Fibroblast of skin of abdomen (primary cell): Measurements from ENCODE around the gene SLC27A5.
A peak's percentile ranks its signal among the peaks of the same experiment; 100 is the strongest.
"Not testable (repeated sequence)": the region's sequence is repeated elsewhere in the genome, so short reads cannot be mapped to it uniquely, and the experiment has no call there.

ENCODE experiments used
- DNase-seq: peaks from one replicate; pipeline ENCODE4 v3.0.0-alpha.2; 2013

The SLC27A5 gene

DNA sequence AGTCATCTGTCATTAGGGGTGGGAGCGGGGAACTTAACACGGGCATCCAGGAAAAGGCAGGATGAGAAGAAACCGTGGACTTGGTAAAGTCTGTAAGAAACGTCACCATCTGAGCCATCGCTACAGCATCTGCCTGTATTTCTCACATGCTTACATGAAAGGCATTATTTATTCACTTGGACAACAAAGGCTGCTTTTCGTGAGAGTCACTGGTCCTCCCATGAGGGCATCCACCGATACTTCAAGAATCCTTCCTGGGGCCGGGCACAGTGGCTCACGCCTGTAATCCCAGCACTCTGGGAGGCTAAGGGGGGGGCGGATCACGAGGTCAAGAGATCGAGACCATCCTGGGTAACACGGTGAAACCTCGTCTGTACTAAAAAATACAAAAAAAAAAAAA is 19.5 kb downstream of the SLC27A5 start:
- no peak for DNase-seq

DNA sequence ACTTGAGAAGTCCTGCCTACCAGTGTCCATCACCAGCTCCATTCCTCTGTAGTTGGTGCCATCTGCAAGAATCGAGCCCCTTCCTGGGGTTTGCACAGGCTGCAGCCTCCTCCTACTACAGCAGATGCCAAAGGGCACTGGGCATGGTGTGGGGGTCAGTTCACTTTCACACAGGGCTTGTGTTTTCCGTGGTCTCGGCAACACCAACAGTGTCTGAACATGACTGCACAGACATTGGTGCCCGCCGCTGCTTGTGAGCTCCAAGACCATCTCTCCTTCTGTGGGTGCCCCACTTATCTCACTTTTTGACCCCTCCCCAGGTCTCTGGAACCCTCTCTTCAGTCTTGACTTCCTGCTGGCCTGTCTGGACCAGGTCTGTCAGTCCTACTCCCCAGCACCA is 20.4 kb downstream of the SLC27A5 start:
- DNase-seq = no peak

GRCh38 chr19:58484349-58484748 is 27.4 kb downstream of the SLC27A5 start:
- DNase-seq = not testable (repeated sequence)

DNA sequence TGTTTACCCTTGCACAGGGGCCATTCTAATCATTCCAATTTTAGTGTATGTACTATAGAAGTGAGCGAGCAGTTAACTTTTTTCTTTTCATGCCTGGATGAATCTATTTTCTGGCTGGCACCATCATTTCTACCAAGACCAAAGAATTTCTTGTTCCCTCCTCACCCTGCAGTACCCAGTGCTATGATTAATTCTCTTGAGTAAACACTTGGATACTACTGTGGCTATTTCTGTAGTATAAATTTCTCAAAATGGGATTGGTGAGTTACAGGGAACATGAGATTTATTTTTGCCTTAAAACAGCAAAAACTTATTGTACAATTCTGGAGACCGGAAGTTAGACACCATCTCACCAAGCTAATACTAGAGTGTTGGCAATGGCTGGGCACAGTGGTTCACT is 28.0 kb downstream of the SLC27A5 start:
- no peak for DNase-seq

DNA sequence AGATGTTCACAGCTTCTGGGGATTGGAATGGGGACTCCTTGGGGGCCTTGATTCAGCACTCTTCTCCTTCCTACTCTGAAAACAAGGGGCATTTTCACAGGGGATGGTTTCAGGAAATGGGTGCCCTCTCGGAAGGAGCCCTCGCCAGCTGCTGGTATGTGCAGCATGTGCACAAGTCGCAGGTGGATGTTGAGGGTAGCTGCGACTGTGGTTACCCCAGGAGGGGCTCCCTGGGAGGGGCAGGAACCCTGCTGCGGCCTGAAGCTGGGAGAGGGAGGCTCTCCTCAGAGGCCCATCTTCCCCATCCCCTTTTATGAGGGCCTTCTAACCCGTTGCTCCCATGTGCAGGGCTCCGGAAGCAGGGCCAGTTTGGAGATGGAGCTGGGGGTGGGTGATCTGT is 29.4 kb downstream of the SLC27A5 start:
- no peak for DNase-seq

DNA sequence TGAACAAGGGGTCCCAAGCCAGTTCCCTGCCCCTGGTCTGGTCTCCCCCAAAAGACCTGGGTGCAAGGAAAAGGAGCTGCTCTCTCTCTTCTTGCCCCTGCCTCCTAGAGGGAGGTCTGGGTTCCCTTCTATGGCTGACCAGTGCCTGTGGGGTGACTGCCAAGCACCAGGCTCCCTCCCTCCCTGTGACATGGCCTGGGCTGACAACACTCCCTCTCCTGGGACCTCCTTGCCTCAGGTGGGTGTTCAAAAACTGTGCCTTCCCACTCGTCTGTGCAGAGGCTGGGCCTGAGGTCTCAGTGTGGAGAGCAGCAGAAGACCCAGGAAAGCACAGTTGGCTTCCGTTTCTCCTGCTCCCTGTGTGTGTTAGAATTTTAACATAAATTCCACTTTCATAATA is 31.0 kb downstream of the SLC27A5 start:
- no peak for DNase-seq

DNA sequence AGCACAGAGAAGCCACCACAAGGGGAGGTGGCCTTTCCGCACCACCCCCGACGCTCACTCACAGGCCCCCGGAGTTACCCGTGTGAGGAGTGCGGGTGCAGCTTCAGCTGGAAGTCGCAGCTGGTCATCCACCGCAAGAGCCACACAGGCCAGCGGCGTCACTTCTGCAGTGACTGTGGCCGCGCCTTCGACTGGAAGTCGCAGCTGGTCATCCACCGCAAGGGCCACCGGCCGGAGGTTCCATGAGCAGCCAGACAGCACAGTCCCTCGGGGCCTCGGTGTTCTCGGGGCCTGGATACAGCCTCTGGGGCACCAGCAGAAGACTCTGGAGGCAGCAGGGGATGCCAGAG is 31.3 kb downstream of the SLC27A5 start:
- DNase-seq = no peak

DNA sequence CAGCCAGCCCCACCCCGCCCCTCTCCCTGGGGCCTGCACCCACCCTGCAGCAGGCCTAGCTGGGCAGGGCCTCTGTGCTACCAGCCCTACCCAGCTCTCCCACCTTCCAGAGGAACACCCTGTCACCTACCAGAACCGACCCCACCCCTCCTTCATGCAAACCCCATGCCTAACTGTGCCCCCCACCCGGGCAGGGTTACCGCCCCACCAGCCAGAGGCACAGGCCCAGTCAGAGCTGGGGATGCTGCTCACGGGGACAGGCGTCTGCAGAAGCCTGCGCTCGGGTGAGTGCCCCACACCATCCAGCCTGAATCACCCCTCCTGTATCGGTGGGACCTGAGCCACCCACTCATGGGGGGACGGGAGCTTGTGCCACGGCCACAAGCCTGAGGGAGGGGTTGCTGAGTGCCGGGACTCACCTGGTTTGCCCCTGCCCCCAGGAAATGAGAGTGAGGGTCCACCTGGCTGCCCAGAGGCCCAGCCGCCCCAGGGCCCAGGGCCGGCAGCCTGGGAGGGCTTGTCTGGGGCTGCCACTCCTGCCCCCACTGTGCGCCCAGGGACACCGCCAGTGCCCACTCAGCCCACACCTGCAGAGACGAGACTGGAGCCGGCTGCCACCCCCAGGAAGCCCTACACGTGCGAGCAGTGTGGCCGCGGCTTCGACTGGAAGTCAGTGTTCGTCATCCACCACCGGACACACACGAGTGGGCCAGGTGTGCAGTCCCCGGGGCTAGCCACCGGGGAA is 31.9 kb downstream of the SLC27A5 start:
- DNase-seq = no peak

DNA sequence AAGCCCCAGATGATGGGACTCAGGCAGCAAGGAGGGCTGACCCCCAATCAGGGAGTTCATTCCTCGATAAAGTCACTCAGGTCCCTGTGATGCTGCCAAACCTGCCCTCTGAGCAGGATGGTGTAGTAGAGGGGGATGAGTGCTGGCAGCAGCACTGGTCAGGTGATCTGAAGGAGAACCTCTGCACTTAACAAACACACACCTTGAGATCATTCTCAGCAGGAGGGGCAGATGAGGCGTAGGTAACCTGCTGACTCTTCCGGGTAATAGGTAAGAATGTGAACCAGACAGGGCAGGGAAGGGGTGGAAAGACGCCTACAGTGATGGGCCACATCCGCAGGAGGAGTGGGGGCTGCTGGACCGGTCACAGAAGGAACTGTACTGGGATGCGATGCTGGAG is 32.5 kb downstream of the SLC27A5 start:
- no peak for DNase-seq

GRCh38 chr19:58477871-58478270 is 33.9 kb downstream of the SLC27A5 start:
- no peak for DNase-seq

- DNase-seq = no peak
Measured at GRCh38 chr19:58477130-58477529, 34.7 kb downstream of the SLC27A5 start.

GRCh38 chr19:58476498-58477015 is 35.2 kb downstream of the SLC27A5 start:
- no peak for DNase-seq

DNA sequence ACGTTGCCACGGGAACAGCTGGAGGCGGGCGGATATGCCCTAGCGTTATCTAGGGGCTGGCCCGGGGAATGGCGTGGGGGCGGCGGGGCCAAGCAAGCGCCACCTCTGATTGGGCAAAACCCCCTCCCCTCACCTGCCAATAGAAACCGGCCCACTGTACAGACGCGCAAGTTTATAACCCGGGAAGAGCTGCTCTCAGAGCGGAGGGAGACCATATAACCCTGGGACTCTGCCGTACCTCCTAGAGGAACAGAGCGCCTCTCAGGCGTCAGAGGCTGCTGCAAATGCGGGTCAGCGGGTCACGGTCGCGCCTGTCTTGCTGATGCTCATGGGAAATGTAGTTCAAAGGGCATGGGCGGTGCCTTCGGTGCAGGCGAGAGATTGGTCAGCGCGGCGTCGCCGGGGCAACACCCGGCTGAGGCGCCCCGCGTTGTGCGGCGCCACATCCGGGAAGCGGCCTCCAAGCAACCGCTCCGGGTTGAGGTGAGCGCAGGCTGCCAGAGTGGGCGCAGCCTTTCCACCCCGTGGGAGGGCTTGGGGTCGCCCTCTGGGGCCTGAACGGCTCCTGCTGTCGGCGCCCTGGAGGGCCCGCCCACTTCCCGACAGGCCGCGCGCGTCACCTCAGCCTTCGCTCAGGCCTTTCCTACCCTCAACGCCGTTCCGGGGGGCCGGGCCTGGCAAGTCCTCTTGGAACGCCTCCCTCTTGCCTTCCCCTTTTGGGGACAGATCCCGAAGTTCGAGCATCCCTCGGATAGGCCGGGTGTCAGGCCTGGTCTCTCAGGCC is 35.9 kb downstream of the SLC27A5 start, which contains the start of gene ZNF446:
Gene ZNF446 (plus strand): TSS at position 639 of the 784 bp plus-strand sequence. CDS start 867 bp downstream, outside the sequence.
- peak; percentile 96 for DNase-seq

- no peak for DNase-seq
Measured at GRCh38 chr19:58474997-58475713, 36.6 kb downstream of the SLC27A5 start.

GRCh38 chr19:58474291-58474996 is 37.3 kb downstream of the SLC27A5 start:
- DNase-seq = peak; percentile 68

DNA sequence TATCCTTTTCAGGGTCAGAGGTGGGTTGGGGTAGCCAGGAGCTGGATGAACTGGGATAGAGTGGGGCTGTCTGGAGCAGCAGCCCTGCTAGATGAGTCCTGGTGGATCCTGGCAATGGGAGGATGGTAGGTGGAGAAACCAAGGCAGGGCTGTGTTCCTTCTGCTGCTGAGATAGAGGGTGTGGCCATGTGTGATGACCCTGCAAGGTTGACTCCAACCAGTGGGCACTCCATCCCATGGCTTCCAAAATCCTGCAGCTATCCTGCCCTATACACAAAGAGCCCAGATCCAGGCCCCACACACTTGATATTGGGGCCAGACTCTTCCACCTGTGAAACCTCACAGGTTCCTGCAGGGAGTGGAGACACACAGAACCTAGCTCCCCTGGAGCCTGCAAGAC is 38.0 kb downstream of the SLC27A5 start:
- no peak for DNase-seq

GRCh38 chr19:58471736-58472135 is 40.1 kb downstream of the SLC27A5 start:
- DNase-seq = no peak

DNA sequence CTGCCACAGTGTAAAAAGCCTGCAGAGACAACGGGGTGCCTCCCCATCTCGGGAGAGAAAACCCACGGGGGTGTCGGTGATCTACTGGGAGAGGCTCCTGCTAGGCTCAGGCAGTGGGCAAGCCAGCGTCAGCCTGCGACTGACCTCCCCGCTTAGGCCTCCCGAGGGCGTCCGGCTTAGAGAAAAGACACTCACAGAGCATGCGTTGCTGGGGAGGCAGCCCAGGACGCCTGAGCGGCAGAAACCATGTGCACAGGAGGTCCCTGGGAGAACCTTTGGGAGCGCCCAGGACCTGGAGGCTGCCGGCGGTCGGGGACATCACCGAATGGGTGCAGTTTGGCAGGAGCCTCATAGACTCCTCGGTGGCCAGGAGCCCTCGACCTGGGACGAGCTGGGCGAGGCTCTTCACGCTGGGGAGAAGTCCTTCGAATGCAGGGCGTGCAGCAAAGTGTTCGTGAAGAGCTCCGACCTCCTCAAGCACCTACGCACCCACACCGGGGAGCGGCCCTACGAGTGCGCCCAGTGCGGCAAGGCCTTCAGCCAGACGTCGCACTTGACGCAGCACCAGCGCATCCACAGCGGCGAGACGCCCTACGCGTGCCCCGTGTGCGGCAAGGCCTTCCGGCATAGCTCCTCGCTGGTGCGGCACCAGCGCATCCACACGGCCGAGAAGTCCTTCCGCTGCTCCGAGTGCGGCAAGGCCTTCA is 40.8 kb downstream of the SLC27A5 start:
- not testable (repeated sequence) for DNase-seq

DNA sequence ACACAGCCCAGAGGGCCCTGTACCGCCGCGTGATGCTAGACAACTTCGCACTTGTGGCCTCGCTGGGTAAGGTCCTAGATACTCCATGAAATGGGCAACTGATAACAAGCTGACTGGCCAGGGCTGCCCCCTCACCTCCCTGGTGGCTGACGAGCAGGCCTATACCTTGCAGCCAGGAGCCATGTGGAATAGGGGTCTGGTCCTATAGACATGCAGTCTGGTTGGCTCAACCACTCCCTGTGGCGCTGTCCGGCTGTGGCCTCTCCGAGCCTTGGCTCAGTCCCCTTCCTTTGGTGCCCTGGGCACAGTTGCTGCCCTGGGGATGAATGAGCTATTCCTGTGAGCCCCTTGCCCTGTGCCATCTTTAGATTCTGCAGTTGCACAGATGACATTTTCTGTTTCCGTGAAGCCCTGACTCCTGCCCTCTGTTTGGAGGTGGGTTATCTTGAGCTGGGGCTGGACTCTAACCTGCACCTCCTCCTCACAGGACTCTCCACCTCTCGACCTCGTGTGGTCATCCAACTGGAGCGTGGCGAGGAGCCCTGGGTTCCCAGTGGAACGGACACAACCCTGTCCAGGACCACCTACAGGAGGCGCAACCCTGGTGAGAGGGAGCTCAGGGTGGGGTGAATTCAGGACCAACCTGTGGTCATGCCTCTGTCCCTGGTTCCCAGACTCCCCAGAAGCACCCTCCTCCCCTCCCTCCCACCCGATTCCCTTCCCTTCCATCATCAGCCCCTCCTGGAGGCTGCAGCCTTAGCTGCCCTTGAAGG is 42.4 kb downstream of the SLC27A5 start:
- DNase-seq = no peak

DNA sequence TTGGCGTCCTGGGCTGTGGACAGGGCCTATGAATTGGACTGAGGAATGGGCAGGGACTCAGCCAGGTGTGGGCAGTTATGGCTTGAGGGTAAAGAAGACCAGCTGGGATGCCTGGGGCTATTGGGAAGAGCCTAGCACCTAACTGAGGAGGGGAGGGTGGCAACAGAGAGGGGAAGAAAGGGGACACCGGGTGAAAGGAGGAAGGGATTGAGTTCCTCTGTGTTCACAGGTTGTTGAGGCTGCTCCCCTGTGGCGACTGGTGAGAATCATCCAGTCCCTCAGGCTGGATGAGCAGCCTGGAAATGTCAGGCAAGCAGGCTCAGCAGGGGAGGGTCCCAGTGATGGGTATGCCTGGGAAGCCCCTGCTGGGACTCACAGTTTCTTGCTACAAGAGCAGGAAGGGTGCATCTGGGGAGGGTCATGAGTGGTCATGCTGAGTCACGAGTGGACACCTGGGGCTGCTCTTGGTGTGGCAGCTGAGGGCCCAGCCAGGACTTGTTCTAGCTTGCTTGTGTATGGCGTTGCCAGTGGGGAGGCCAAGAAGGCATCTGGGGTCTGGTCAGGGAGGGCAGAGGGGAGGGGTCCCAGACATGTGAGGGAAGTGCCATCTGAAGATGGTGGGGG is 43.5 kb downstream of the SLC27A5 start:
- DNase-seq = no peak
